ENCODE data around the gene DEDD2.

The DEDD2 gene

GRCh38 chr19:42249149-42249750, 31.8 kb upstream of the DEDD2 start:
- DNase-seq, result no peak

GRCh38 chr19:42248270-42249148, 31.0 kb upstream of the DEDD2 start:
- no peak for DNase-seq

- DNase-seq, result no peak
Observed at GRCh38 chr19:42247640-42248199, 30.2 kb upstream of the DEDD2 start.

- DNase-seq, result no peak
Observed at GRCh38 chr19:42246922-42247639, 29.6 kb upstream of the DEDD2 start.

- peak in 52 of 56 donors; percentile 11 to 91 (median 77) for DNase-seq
Observed at GRCh38 chr19:42246143-42246921, 28.9 kb upstream of the DEDD2 start.

- no peak for DNase-seq
Observed at GRCh38 chr19:42245231-42245630, 27.8 kb upstream of the DEDD2 start.

GRCh38 chr19:42244347-42245220, 27.1 kb upstream of the DEDD2 start:
- peak; percentile 55 to 97 (median 88) for DNase-seq

- peak; percentile 86 to 100 (median 99) for DNase-seq
Observed at GRCh38 chr19:42242512-42243409, 25.3 kb upstream of the DEDD2 start, which contains the start of gene GSK3A. TSS of gene GSK3A (minus strand) at chr19:42242602. CDS start at chr19:42242465, 137 bp downstream.

- DNase-seq, result peak in 2 of 56 donors; percentile 46 to 65
Observed at GRCh38 chr19:42242069-42242511, 24.6 kb upstream of the DEDD2 start.

- no peak for DNase-seq
Observed at GRCh38 chr19:42241279-42241678, 23.8 kb upstream of the DEDD2 start.

GRCh38 chr19:42239544-42240220, 22.2 kb upstream of the DEDD2 start:
- no peak for DNase-seq

GRCh38 chr19:42235181-42235580, 17.7 kb upstream of the DEDD2 start:
- DNase-seq, result no peak

GRCh38 chr19:42234364-42234763, 16.9 kb upstream of the DEDD2 start:
- DNase-seq, result no peak

GRCh38 chr19:42233678-42234292, 16.3 kb upstream of the DEDD2 start:
- no peak for DNase-seq

GRCh38 chr19:42233106-42233505, 15.6 kb upstream of the DEDD2 start:
- no peak for DNase-seq

- no peak for DNase-seq
Observed at GRCh38 chr19:42232435-42232834, 15.0 kb upstream of the DEDD2 start.

- DNase-seq, result no peak
Observed at GRCh38 chr19:42230571-42230970, 13.1 kb upstream of the DEDD2 start.

Measured in amygdala (tissue), 56 donors.